Occipital lobe (tissue), 2 donors: ENCODE measurements around the gene ZSCAN2. TPM values are rescaled to one million over a fixed set of nuclear protein-coding genes. Genes with fewer than 3 reads are reported as not detected.
"Not testable (repeated sequence)": the region's sequence is repeated elsewhere in the genome, so short reads cannot be mapped to it uniquely, and the experiment has no call there.

ENCODE experiments used
- DNase-seq: peaks from one replicate; lab custom pipeline; 2025; lab: John Stamatoyannopoulos, UW
- total RNA-seq: library from RNA; depleted of rRNA; stranded (reverse); fragments of >200 nt; gene quantifications from one replicate; pipeline ENCODE4 v1.2.3, GENCODE V29; 2014

ZSCAN2 gene
- total RNA-seq = 32.6 TPM

DNA sequence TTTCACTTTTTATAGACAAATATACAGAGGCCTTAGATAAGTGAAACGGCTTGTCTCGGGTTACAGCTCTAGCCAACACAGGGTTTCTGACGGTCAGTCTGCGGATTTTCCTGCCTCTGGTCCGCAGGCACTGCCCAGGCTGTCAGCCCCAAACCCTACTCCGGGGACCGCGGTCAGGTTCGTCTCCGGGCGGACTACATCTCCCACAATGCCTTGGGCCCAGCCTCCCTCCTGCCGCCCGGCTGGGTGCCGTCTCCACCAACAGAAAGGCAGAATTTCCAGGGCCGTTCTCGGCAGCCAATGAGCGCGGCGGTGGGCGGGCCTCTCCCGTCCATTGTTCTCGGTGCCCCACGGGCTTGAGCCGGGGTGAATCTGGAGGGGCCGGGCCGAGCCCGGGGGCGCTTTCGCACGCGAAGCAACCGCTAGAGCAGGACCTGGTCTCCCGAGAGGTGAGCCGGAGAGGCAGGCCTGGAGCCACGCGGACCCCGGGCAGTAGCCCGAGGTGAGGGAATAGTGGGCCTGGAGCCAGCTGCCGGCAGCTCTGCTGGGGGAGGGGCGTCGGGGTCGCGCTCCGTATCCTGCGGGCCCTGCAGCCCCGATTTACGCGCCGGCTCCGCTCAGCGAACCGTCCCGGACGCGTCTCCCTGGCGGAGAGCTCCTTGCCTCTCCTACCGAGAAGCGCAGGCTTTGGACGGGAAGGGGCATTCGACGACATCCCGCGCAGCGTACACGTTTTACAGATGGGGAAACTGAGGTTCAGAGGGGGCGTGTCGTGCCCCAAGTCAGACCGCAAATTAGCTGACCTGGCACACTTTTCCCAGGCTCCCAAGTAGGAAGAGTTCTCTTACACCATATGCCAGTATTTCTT is at the start of gene ZSCAN2:
Gene ZSCAN2 (plus strand): TSS at position 323 of the 868 bp plus-strand sequence. CDS start 2,919 bp downstream, outside the sequence.
- peak; percentile 94 for DNase-seq

DNA sequence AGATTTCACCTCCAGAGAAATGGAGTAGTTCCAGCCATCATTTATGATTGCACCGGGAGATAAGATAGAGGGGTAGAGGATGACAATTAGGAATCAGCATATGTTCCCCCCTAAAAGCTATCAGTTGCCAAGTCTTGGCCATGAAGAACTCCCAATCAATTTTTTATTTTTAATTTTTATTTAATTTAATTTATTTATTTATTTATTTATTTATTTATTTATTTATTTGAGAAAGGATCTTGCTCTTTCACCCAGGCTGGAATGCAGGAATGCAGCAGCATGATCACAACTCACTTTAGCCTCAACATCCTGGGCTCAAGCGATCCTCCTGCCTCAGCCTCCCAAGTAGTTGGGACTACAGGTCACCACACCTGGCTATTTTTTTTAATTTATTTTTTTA is 49.2 kb upstream of the ZSCAN2 start:
- DNase-seq = not testable (repeated sequence)

- no peak for DNase-seq
Observed at GRCh38 chr15:84552896-84553295, 47.9 kb upstream of the ZSCAN2 start.

DNA sequence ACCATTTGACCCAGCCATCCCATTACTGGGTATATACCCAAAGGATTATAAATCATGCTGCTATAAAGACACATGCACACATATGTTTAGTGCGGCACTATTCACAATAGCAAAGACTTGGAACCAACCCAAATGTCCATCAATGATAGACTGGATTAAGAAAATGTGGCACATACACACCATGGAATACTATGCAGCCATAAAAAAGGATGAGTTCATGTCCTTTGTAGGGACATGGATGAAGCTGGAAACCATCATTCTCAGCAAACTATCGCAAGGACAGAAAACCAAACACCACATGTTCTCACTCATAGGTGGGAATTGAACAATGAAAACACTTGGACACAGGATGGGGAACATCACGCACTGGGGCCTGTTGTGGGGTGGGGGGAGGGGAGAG is 44.1 kb upstream of the ZSCAN2 start:
- not testable (repeated sequence) for DNase-seq

- not testable (repeated sequence) for DNase-seq
Observed at GRCh38 chr15:84568021-84568420, 32.8 kb upstream of the ZSCAN2 start.

DNA sequence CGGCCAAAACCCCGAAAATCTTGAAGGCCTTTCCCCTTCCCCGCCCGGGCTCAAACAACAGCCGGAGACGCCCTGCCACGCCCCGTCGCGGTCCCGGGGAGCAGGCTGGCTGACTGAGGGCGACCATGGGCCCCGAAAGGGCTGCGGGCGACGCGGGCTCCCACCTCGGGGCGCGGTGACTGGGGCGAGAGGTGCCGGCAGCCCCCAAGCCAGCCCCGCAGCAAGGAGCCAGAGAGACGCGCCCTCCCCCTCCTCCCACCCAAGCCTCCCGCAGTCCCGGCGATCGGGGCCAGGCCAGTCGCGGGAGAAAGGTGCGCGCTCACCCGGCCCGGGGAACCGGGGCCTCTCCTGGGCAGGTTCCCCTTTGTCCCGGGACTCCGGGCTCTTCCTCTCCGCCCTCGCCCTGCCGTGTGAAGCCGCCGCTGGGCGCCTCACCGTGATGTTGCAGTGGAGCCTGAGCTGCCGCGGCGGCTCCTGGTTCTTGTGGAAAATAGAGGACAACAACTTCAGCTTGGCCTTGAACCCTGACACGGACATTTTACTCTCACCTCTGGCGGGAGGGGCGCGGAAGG is 30.6 kb upstream of the ZSCAN2 start:
- peak; percentile 37 for DNase-seq

GRCh38 chr15:84572231-84572630 is 28.6 kb upstream of the ZSCAN2 start:
- DNase-seq = no peak

GRCh38 chr15:84575493-84575892 is 25.3 kb upstream of the ZSCAN2 start:
- DNase-seq = no peak

- not testable (repeated sequence) for DNase-seq
Observed at GRCh38 chr15:84577891-84578290, 22.9 kb upstream of the ZSCAN2 start.

GRCh38 chr15:84579261-84579721 is 21.5 kb upstream of the ZSCAN2 start:
- not testable (repeated sequence) for DNase-seq

GRCh38 chr15:84581676-84582428 is 19.0 kb upstream of the ZSCAN2 start:
- not testable (repeated sequence) for DNase-seq

- DNase-seq = no peak
Observed at GRCh38 chr15:84582583-84583157, 18.1 kb upstream of the ZSCAN2 start.

DNA sequence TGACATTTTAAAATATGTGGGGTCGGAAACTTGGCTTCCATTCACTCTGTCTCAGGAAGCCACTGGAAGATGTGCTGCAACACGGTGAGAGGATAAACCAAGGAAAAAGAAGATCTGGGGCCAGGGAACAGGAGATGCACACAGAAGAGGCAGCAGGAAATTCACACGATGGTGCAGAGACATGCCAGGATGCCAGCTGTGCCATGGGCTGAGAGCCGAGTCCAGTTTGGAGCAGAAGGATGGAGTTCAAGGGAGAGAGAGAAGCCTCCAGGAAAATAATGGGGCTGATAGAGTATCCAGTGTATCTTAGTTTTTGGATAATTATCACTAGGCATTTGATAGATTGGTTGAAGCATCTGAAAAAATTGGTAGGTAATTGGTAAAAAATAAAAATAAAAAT is 16.9 kb upstream of the ZSCAN2 start:
- not testable (repeated sequence) for DNase-seq

GRCh38 chr15:84586696-84587095 is 14.1 kb upstream of the ZSCAN2 start:
- DNase-seq = no peak

DNA sequence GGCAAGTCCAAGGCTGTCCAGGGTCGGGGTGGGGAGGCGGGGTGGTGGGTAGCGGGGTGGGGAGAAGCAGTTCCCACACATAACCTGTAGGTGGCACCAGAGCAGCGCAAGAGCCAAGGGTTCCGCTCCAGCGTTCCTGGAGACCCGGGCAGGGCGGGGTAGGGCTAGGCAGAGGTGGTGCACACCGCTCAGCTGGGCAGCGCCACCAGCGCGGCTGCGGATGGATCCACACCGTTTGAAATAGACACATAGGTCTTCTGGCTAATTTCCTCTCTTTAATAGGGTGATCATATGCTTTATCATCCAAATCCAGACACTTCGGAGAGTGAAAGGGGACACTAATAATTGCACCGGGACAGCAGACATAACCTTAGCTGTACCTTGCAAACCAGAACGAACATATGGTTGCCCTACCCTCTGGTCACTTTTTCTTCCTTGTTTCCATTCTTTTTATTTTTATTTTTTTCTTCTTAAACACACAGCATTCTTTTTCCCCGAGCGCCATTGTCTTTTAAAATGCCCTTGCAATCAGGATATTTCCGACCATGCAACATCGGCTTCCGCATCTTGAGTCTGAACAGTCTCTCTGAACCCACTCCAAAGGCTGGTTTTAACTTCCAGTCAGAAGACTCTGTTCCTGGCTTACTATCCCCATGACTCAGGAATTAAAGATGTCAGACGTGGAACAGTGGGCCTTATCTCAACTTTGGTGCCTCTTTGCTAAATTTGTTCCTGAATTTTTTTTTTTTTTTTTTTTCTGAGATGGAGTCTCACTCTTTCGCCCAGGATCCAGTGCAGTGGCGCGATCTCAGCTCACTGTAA is 12.5 kb upstream of the ZSCAN2 start:
- DNase-seq = peak; percentile 62

- DNase-seq = no peak
Observed at GRCh38 chr15:84590406-84590805, 10.4 kb upstream of the ZSCAN2 start.

GRCh38 chr15:84591815-84592214 is 9.0 kb upstream of the ZSCAN2 start:
- DNase-seq = no peak

- no peak for DNase-seq
Observed at GRCh38 chr15:84594617-84595290, 6.1 kb upstream of the ZSCAN2 start.

GRCh38 chr15:84595660-84596059 is 5.1 kb upstream of the ZSCAN2 start:
- no peak for DNase-seq

- DNase-seq = no peak
Observed at GRCh38 chr15:84597296-84597695, 3.5 kb upstream of the ZSCAN2 start.
